C4-2B (cell line): ENCODE measurements around the gene BARHL1.

Experiments
- H3K27ac ChIP-seq: fragments of 450-650 bp; 2 replicates; pipeline ENCODE4 v1.5.1; 2017
- ZFX ChIP-seq: fragments of 450-650 bp; IDR thresholded peaks from 2 replicates; pipeline ENCODE4 v1.6.1; 2017
- TF ChIP-seq, protein P1 (sequence below): fragments of 450-650 bp; conservative IDR thresholded peaks from 2 replicates; pipeline ENCODE4 v1.5.1; 2017; ENCODE audit warnings: mild to moderate bottlenecking

The BARHL1 gene

DNA sequence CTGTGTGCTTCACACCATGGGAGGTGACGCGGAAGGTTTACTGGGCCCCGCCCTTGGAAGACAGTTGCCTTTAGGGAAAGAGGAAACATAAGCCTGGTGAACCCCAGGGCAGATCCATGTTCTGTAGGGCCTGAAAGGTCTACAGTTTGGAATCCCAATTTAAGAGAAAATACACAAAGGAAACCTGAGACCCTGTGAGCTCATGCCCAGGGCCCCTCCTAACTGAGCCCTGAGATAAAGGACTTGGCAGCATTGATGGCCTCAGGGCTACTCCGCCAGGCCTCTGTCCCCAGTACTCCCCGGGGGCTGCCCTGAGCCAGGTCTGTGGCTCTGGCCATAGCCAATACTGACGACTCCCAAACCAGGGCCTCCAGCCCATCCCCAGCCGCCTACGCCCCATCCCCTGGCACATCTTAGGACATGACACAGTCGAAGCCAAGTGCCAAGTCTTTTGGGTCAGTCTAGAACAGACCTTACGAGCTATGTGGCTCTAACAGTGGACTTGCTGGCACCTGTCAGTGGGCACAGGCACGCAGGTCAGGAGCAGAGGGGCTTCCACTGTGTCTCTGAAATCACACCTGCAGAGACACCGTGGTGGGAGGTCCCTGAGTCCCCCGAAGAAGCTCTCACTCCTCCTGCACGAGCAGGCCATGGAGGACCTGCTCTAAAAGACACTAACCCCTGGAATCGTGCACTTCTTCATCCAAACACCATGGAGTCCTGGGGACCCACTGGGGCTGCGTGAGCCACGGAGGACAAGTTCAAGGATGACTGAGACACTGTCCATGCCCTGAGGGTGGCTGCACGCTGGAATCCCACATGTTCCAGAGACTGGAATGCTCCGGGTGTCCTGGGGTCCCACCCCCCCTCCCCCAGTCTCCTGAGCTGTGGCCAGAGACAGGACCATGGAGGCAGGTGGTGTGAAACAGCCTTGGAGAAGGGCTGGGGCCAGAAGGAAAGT is 40.3 kb upstream of the BARHL1 start:
- no peak for TF ChIP-seq ZFX
- TF ChIP-seq, protein P1, sequence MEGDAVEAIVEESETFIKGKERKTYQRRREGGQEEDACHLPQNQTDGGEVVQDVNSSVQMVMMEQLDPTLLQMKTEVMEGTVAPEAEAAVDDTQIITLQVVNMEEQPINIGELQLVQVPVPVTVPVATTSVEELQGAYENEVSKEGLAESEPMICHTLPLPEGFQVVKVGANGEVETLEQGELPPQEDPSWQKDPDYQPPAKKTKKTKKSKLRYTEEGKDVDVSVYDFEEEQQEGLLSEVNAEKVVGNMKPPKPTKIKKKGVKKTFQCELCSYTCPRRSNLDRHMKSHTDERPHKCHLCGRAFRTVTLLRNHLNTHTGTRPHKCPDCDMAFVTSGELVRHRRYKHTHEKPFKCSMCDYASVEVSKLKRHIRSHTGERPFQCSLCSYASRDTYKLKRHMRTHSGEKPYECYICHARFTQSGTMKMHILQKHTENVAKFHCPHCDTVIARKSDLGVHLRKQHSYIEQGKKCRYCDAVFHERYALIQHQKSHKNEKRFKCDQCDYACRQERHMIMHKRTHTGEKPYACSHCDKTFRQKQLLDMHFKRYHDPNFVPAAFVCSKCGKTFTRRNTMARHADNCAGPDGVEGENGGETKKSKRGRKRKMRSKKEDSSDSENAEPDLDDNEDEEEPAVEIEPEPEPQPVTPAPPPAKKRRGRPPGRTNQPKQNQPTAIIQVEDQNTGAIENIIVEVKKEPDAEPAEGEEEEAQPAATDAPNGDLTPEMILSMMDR: no peak
- H3K27ac ChIP-seq: no peak overlapping the region

DNA sequence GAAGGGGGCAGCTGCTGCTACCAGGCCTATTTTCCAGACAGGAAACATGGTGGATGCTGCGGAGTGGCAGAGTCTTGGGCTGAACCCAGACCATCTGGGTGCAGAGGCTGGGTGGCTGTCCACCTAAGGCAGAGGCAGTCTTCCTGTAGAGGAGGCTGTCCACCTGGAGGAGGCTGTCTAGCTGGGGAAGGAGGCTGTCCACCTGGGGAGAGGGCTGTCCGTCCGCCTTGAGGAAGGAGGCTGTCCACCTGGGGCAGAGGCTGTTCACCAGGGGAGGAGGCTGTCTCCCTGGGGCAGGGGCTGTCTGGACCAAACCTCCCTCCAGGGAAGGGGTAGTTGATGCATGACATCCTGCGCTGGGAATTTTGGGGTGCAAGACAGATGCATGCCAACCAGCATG is 39.2 kb upstream of the BARHL1 start:
- no peak overlapping the region for H3K27ac ChIP-seq
- no peak for TF ChIP-seq ZFX
- TF ChIP-seq, protein P1: no peak

DNA sequence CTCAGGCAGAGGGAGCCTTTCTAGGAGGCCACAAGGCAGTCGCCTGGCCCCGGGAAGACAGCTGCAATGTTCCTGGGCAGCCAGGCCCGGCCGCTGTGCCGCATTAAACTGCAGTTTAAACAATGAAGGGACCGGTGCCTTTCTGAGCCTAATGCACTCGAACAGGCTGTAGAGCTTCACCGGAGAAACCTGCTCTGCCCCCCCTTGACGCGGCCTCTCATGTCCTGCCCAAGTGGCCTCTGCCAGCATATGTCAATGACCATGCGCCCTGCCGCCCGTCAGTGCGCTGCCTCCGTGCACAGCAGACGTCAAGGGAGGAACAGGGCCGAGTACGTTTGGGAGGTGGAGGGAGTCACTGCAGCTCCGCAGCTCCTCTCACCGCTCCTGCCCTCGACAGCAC is 38.4 kb upstream of the BARHL1 start:
- H3K27ac ChIP-seq: no peak overlapping the region
- TF ChIP-seq ZFX: no peak
- TF ChIP-seq, protein P1: no peak

DNA sequence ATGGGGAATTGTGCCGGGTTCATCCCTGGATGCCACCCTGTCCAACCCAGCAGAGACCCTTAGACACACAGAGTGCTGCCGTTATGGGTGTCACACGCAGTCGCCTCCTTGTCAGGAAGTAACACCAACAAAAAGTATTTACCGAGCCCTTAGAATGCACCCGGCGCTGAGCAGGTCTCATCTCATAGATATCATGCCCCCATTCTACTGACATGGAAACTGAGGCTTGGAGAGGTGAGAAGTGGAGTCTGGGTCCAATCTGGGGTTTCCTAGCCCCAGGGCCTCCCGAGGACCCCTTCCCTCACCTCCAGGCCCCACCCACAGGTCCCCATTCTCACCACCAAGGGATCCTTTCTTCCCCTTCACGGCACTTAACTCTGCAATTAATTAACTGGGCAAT is 36.8 kb upstream of the BARHL1 start:
- no peak overlapping the region for H3K27ac ChIP-seq
- TF ChIP-seq, protein P1: no peak
- no peak for TF ChIP-seq ZFX

DNA sequence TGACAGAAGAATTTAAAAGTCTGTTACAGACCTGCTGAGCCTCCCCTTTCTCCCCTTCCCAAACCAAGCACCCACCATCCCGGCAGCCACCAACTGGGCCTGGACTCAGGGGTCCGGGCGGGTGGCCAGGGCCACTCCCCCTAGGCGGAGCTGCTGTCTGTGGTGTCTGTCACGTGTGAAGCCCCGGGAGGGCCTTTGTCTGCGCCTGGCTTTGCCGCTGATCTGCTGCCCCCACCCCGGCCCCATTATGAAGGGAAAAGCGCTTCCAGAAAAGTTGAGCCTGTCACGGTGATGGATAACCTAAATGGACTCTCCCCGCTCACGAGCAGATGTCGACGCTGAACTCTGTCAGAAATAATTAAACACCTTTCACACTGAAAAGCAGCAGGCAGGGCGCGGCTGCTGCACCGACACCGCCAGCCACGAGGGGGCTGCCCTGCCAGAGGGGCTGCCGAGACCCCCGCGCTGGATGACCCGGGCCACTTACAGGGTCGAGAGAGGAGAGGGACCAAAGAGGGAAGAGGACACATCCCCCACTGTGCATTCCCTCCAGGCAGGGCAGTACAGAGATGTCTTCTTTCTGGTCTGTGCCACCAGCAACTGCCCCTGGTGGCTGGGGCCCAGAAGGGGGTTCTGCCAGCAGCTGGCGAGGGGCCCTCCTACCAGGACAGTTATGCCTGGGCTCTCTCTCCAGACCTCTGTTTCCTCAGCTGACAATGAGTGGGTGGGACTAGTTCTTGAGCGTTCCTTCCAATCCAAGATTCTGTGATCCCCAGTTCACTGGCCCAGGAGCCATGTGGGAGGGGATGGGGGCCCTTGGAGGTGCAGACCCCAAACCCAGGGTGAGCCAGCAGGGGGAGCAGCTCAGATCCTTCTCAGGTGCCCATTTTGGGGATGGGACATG is 36.0 kb upstream of the BARHL1 start:
- TF ChIP-seq, protein P1: no peak; the same call in 1 of the 2 replicates
- TF ChIP-seq ZFX: no peak
- H3K27ac ChIP-seq: no peak overlapping the region

DNA sequence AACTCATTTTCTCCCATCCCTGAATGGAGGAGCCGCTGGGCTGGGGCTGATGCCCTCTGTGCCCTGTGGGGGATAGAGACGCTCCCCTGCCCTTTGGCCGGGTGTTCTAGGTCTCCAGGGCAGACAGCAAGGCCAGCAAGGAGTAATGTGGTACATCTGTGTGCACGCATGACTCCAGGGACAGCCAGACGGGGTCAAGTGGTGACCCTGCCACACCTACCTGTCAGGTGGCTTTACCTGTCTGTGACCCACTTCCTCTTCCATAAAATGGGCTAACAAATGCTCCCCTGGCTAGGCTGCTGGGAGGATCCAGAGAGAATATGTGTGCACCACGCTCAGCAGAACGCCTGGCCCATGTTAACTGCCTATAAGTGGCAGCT is 35.4 kb upstream of the BARHL1 start:
- no peak for TF ChIP-seq ZFX
- TF ChIP-seq, protein P1: no peak
- no peak overlapping the region for H3K27ac ChIP-seq

DNA sequence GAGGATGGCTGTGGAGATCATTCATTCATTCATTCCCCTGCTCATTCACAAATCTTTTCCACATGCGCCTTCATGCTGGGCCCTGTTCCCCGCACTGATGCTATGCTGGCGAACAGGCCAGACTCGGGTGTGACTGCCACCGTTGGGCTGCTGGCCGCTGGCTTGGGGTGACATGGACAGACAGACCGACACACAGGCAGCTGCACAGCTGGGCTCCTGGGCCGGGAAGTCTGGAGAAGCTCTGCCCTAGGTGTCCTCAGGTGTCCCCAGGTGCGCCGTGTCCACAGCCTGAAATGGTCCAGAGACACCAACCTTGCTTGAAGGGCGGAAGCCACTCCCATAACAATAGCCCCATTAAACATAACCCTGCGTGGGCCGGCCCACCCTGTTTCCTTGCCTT is 35.0 kb upstream of the BARHL1 start:
- TF ChIP-seq ZFX: no peak
- TF ChIP-seq, protein P1: no peak
- H3K27ac ChIP-seq: no peak overlapping the region
